Mammary epithelial cell (primary cell): ENCODE measurements around the gene USP31.

Experiments
- CTCF ChIP-seq, 2 donors: IDR thresholded peaks in 1 of 2; conservative IDR thresholded peaks in 1 of 2; 2 replicates each; pipeline ENCODE4 v1.5.1; 2011 to 2012; ENCODE audit warnings: inconsistent platforms in 2 of 2, low read length in 2 of 2, mild to moderate bottlenecking in 2 of 2, control low read depth in 1 of 2, low read depth in 1 of 2; ENCODE audit not compliant: insufficient read depth in 1 of 2; ENCODE audit errors: extremely low read depth in 1 of 2
- EZH2 ChIP-seq: IDR thresholded peaks from 2 replicates; pipeline ENCODE4 v1.6.1; 2012; ENCODE audit warnings: low read length, inconsistent platforms, borderline replicate concordance

- TF ChIP-seq CTCF (conservative IDR thresholded peaks at IDR 0.05 in 1 of 2, IDR thresholded peaks at IDR 0.05 in 1 of 2; ENCODE audit: extremely low read depth in 1 of 2, insufficient read depth in 1 of 2, low read depth in 1 of 2, low read length in 2 of 2): no peak
- TF ChIP-seq EZH2: no peak
These were observed 46.2 kb upstream of the USP31 start for GRCh38 chr16:23195366-23195978.
